NCI-H1417 treated with DMSO at 0.1 percent for 48 hours (cell line): ENCODE results near the gene BAG5.

ENCODE experiments used
- DNase-seq: peaks from one replicate; lab custom pipeline; 2025; lab: John Stamatoyannopoulos, UW

Gene BAG5

GRCh38 chr14:103563844-103564505 lies 1.5 kb upstream of the BAG5 start:
- DNase-seq: no peak

GRCh38 chr14:103563226-103563620 lies 766 bp upstream of the BAG5 start:
- no peak for DNase-seq

GRCh38 chr14:103562179-103562428 lies 353 bp downstream of the BAG5 start:
- no peak for DNase-seq

GRCh38 chr14:103561381-103562178 lies 877 bp downstream of the BAG5 start:
- no peak for DNase-seq

- DNase-seq: no peak
Observed at GRCh38 chr14:103560691-103561090, 1.8 kb downstream of the BAG5 start.

- no peak for DNase-seq
Observed at GRCh38 chr14:103559766-103560165, 2.7 kb downstream of the BAG5 start.

GRCh38 chr14:103558071-103558882 lies 4.2 kb downstream of the BAG5 start:
- no peak for DNase-seq

GRCh38 chr14:103556946-103557758 lies 5.3 kb downstream of the BAG5 start:
- no peak for DNase-seq

- DNase-seq: no peak
Observed at GRCh38 chr14:103555559-103556337, 6.7 kb downstream of the BAG5 start.

GRCh38 chr14:103552846-103553210 lies 9.6 kb downstream of the BAG5 start:
- DNase-seq: no peak

GRCh38 chr14:103552011-103552845 lies 10.2 kb downstream of the BAG5 start:
- no peak for DNase-seq

GRCh38 chr14:103551338-103551762 lies 11.1 kb downstream of the BAG5 start:
- no peak for DNase-seq

GRCh38 chr14:103550451-103551337 lies 11.8 kb downstream of the BAG5 start:
- DNase-seq: no peak

GRCh38 chr14:103549361-103550311 lies 12.8 kb downstream of the BAG5 start:
- DNase-seq: no peak

GRCh38 chr14:103548463-103549351 lies 13.8 kb downstream of the BAG5 start:
- DNase-seq: no peak

- no peak for DNase-seq
Observed at GRCh38 chr14:103547941-103548462, 14.5 kb downstream of the BAG5 start.

GRCh38 chr14:103547455-103547940 lies 15.0 kb downstream of the BAG5 start:
- no peak for DNase-seq
